SK-N-SH (cell line): Measurements from ENCODE around the gene NFIA. TPM values are rescaled to one million over a fixed set of nuclear protein-coding genes. Genes with fewer than 3 reads are reported as not detected.

Experiments used
- CTCF ChIA-PET: fragments of 300-600, 350-600 bp; formaldehyde crosslinking; extraction: SDS; loops from one replicate; lab custom pipeline; 2021; lab: Yijun Ruan, JAX
- POLR2A ChIA-PET: fragments of 350-600 bp; sonication (Branson Sonifier 250); formaldehyde crosslinking; extraction: SDS; loops from one replicate; lab custom pipeline; 2020; ENCODE audit warnings: antibody characterized with exemption, inconsistent platforms; lab: Yijun Ruan, JAX
- DNase-seq: peaks from one replicate; pipeline ENCODE4 v3.0.0; 2012
- H2AFZ ChIP-seq: fragments of 200-600 bp; sonication (generic); 2 replicates; pipeline ENCODE4 v1.8.1; 2016; ENCODE audit warnings: antibody characterized with exemption, mild to moderate bottlenecking, low read depth
- H3F3A ChIP-seq: fragments of 200-600 bp; sonication (generic); replicated peaks from 2 replicates; pipeline ENCODE3; 2016; ENCODE audit warnings: antibody characterized with exemption, mild to moderate bottlenecking; ENCODE audit not compliant: insufficient read depth
- H3K27ac ChIP-seq, 2 experiments: fragments of 200-500 bp in 1 of 2; fragments of 200-600 bp in 1 of 2; sonication (Bioruptor generic) in 1 of 2; sonication (generic), shearing (Covaris generic) in 1 of 2; 2 replicates each; pipeline versions ENCODE4 v1.5.1 to v1.6.1; 2014 to 2016; ENCODE audit warnings: low read depth in 2 of 2, inconsistent platforms in 1 of 2, low read length in 1 of 2, mild to moderate bottlenecking in 1 of 2, mixed read lengths in 1 of 2
- H3K27me3 ChIP-seq: fragments of 200-600 bp; sonication (generic), shearing (Covaris generic); 2 replicates; pipeline ENCODE4 v1.6.1; 2016; ENCODE audit warnings: mixed run types; ENCODE audit not compliant: insufficient read depth
- H3K36me3 ChIP-seq, 2 experiments: fragments of 200-500 bp in 1 of 2; fragments of 200-600 bp in 1 of 2; sonication (Bioruptor generic) in 1 of 2; sonication (generic) in 1 of 2; replicated peaks in 1 of 2; 2 replicates each; pipeline versions ENCODE3 to v1.5.1; 2014 to 2016; ENCODE audit warnings: low read length in 1 of 2, mild to moderate bottlenecking in 1 of 2; ENCODE audit not compliant: insufficient read depth in 2 of 2, control insufficient read depth in 1 of 2
- H3K4me1 ChIP-seq, 2 experiments: fragments of 200-500 bp in 1 of 2; fragments of 200-600 bp in 1 of 2; sonication (Bioruptor generic) in 1 of 2; sonication (generic), shearing (Covaris generic) in 1 of 2; 2 replicates each; pipeline versions ENCODE4 v1.5.1 to v1.6.1; 2014 to 2016; ENCODE audit warnings: low read depth in 1 of 2, low read length in 1 of 2, mixed run types in 1 of 2; ENCODE audit not compliant: insufficient read depth in 2 of 2, control insufficient read depth in 1 of 2
- H3K4me2 ChIP-seq: fragments of 200-600 bp; sonication (generic), shearing (Covaris generic); 2 replicates; pipeline ENCODE4 v1.6.1; 2017; ENCODE audit warnings: mixed run types
- H3K4me3 ChIP-seq, 2 experiments: fragments of 200-500 bp in 1 of 2; fragments of 200-600 bp in 1 of 2; sonication (Bioruptor generic) in 1 of 2; sonication (generic), shearing (Covaris generic) in 1 of 2; 2 replicates each; pipeline versions ENCODE4 v1.5.1 to v1.8.1; 2014 to 2016; ENCODE audit warnings: low read depth in 2 of 2, inconsistent platforms in 1 of 2, low read length in 1 of 2, mild to moderate bottlenecking in 1 of 2, mixed read lengths in 1 of 2, moderate library complexity in 1 of 2
- H3K79me2 ChIP-seq: fragments of 200-600 bp; sonication (generic); 2 replicates; pipeline ENCODE4 v1.8.1; 2017; ENCODE audit warnings: mild to moderate bottlenecking; ENCODE audit not compliant: insufficient read depth
- H3K9ac ChIP-seq: fragments of 200-600 bp; sonication (generic); 2 replicates; pipeline ENCODE4 v1.6.1; 2017; ENCODE audit warnings: mixed run types
- H3K9me2 ChIP-seq: fragments of 200-600 bp; sonication (generic); 2 replicates; pipeline ENCODE4 v1.6.1; 2017; ENCODE audit warnings: mixed run types
- H3K9me3 ChIP-seq: fragments of 200-600 bp; sonication (generic); 2 replicates; pipeline ENCODE4 v1.6.1; 2017; ENCODE audit warnings: mixed run types, mild to moderate bottlenecking, moderate library complexity
- H4K20me1 ChIP-seq: fragments of 200-600 bp; sonication (generic); 2 replicates; pipeline ENCODE4 v1.6.1; 2017; ENCODE audit warnings: mild to moderate bottlenecking, mixed run types; ENCODE audit not compliant: insufficient read depth
- FOSL2 ChIP-seq: IDR thresholded peaks from 2 replicates; pipeline ENCODE4 v1.4.0; 2012; ENCODE audit warnings: low read depth, mild to moderate bottlenecking, moderate library complexity, borderline replicate concordance
- FOXM1 ChIP-seq: IDR thresholded peaks from 2 replicates; pipeline ENCODE4 v1.4.0; 2012; ENCODE audit warnings: low read depth, mild to moderate bottlenecking
- MEF2A ChIP-seq: IDR thresholded peaks from 2 replicates; pipeline ENCODE4 v1.4.0; 2012; ENCODE audit warnings: low read depth, borderline replicate concordance
- NFIC ChIP-seq: IDR thresholded peaks from 2 replicates; pipeline ENCODE4 v1.4.0; 2012; ENCODE audit warnings: borderline replicate concordance
- NRF1 ChIP-seq: IDR thresholded peaks from 2 replicates; pipeline ENCODE4 v1.6.1; 2012; ENCODE audit warnings: low read depth, mild to moderate bottlenecking, low read length
- POLR2AphosphoS5 ChIP-seq: IDR thresholded peaks from 2 replicates; pipeline ENCODE4 v1.6.1; 2012; ENCODE audit warnings: low read depth, low read length
- RCOR1 ChIP-seq: fragments of 150-350 bp; IDR thresholded peaks from 2 replicates; pipeline ENCODE4 v1.6.1; 2017; ENCODE audit warnings: antibody characterized with exemption, low read length
- RFX5 ChIP-seq: IDR thresholded peaks from 2 replicates; pipeline ENCODE4 v1.6.1; 2012; ENCODE audit warnings: mild to moderate bottlenecking, improper control_type of control experiment, low read length
- RXRA ChIP-seq: IDR thresholded peaks from 2 replicates; pipeline ENCODE4 v1.4.0; 2012; ENCODE audit warnings: low read depth, mild to moderate bottlenecking, borderline replicate concordance
- SIN3A ChIP-seq: IDR thresholded peaks from 2 replicates; pipeline ENCODE4 v1.6.1; 2012; ENCODE audit warnings: low read depth, mild to moderate bottlenecking, low read length, moderate library complexity, borderline replicate concordance
- TAF1 ChIP-seq: IDR thresholded peaks from 2 replicates; pipeline ENCODE4 v1.6.1; 2012; ENCODE audit warnings: low read depth, mild to moderate bottlenecking, low read length, moderate library complexity, borderline replicate concordance
- TEAD4 ChIP-seq: IDR thresholded peaks from 2 replicates; pipeline ENCODE4 v1.4.0; 2012; ENCODE audit warnings: mild to moderate bottlenecking, borderline replicate concordance; ENCODE audit not compliant: insufficient read depth
- YY1 ChIP-seq: IDR thresholded peaks from 2 replicates; pipeline ENCODE4 v1.4.0; 2012; ENCODE audit warnings: low read depth, mild to moderate bottlenecking
- WGBS: methylation state at CpG from one replicate; pipeline ENCODE4 v1.1.6; 2017; ENCODE audit warnings: low lambda C conversion rate; 5-methylcytosine and 5-hydroxymethylcytosine counted together
- polyA plus RNA-seq, 3 experiments: library from polyadenylated mRNA; depleted of rRNA; stranded (reverse); fragments of >200 nt; gene quantifications; 2 replicates each; pipeline ENCODE4 v1.2.3, GENCODE V29; 2012
- TF ChIP-seq, protein P1 (sequence below): IDR thresholded peaks from 2 replicates; pipeline ENCODE4 v1.4.0; 2012; ENCODE audit warnings: low read depth, borderline replicate concordance

The NFIA gene
- polyA plus RNA-seq, 1 of the 3 experiments (the other 2 are of a cell fraction) = 3.3 TPM

GRCh38 chr1:61395146-61395800, 312.9 kb downstream of the NFIA start:
- Histone ChIP-seq H2AFZ (no peak overlapping the region), H3K79me2 (no peaks in the 10 kb centered on the region), H3K4me2 (no peak overlapping the region), H3K36me3 (peaks cover 0 to 3% of the 10 kb centered on the region in 2 experiments), H3K27ac (no peak overlapping the region), H3F3A (no peaks in the 10 kb centered on the region), H4K20me1 (no peaks in the 10 kb centered on the region), H3K27me3 (no peaks in the 10 kb centered on the region), H3K9me3 (no peaks in the 10 kb centered on the region), H3K4me1 (peaks cover 0 to 11% of the 10 kb centered on the region in 2 experiments; a peak in 3 of 4 replicates), H3K4me3 (no peak overlapping the region), H3K9ac (no peak overlapping the region), H3K9me2 (no peaks in the 10 kb centered on the region)
- ChIA-PET CTCF (interaction anchor here (1.9 kb wide), 1 partner anchor 10 kb away, joined by 4 read pairs; no protein-coding TSS in a partner anchor), POLR2A (no interaction called here)
- 85% methylated on average over 6 of the region's 6 CpGs for WGBS
- no peak for DNase-seq
- no peak for TF ChIP-seq YY1
- TF ChIP-seq NFIC = no peak
- no peak for TF ChIP-seq FOXM1
- TF ChIP-seq, protein P1, sequence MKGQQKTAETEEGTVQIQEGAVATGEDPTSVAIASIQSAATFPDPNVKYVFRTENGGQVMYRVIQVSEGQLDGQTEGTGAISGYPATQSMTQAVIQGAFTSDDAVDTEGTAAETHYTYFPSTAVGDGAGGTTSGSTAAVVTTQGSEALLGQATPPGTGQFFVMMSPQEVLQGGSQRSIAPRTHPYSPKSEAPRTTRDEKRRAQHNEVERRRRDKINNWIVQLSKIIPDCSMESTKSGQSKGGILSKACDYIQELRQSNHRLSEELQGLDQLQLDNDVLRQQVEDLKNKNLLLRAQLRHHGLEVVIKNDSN = no peak
- no peak for TF ChIP-seq POLR2AphosphoS5

- ChIA-PET POLR2A (no interaction called here), CTCF (interaction anchor here (0.6 to 1.3 kb wide), 2 partner anchors 21 to 1450 kb away, joined by 3 read pairs; no protein-coding TSS in a partner anchor)
- Histone ChIP-seq H2AFZ (no peak overlapping the region), H3K79me2 (no peaks in the 10 kb centered on the region), H3F3A (no peaks in the 10 kb centered on the region), H3K36me3 (peaks cover 2 to 3% of the 10 kb centered on the region in 2 experiments), H3K9me2 (no peaks in the 10 kb centered on the region), H3K4me1 (peaks cover 0 to 4% of the 10 kb centered on the region in 2 experiments; a peak in 2 of 4 replicates), H3K9ac (no peak overlapping the region), H3K9me3 (no peaks in the 10 kb centered on the region), H3K27me3 (no peaks in the 10 kb centered on the region), H3K27ac (no peak overlapping the region), H3K4me2 (no peak overlapping the region), H4K20me1 (no peaks in the 10 kb centered on the region), H3K4me3 (no peak overlapping the region)
- DNase-seq = no peak
- TF ChIP-seq RFX5 = no peak
- no peak for TF ChIP-seq FOSL2
- TF ChIP-seq RCOR1 = no peak
- TF ChIP-seq NRF1 = no peak
- no peak for TF ChIP-seq TAF1
- TF ChIP-seq MEF2A = no peak
- TF ChIP-seq TEAD4 = no peak
- no peak for TF ChIP-seq RXRA
- TF ChIP-seq POLR2AphosphoS5 = no peak
- TF ChIP-seq SIN3A = no peak
- 97% methylated on average over 6 of the region's 6 CpGs for WGBS
Observed at GRCh38 chr1:61397495-61397894, 315.1 kb downstream of the NFIA start.
